Fibroblast of lung (primary cell): ENCODE data around the gene PRDM16. TPM values are rescaled to one million over a fixed set of nuclear protein-coding genes. Genes with fewer than 3 reads are reported as not detected.

Experiments
- DNase-seq, 2 donors: peaks; one replicate each; pipeline versions ENCODE4 v3.0.0 to v3.0.0-alpha.2; 2010; ENCODE audit warnings: low read depth in 2 of 2
- H2AFZ ChIP-seq: 2 replicates; pipeline ENCODE4 v1.5.1; 2012; ENCODE audit warnings: low read length, control low read depth, inconsistent platforms
- H3K27ac ChIP-seq: 2 replicates; pipeline ENCODE4 v1.5.1; 2011; ENCODE audit warnings: low read length, control low read depth; ENCODE audit not compliant: insufficient read depth
- H3K27me3 ChIP-seq: 2 replicates; pipeline ENCODE4 v1.5.1; 2011; ENCODE audit warnings: mild to moderate bottlenecking, low read length; ENCODE audit not compliant: control insufficient read depth, insufficient read depth
- H3K36me3 ChIP-seq: 2 replicates; pipeline ENCODE4 v1.5.1; 2011; ENCODE audit warnings: low read length; ENCODE audit not compliant: control insufficient read depth, insufficient read depth
- H3K4me1 ChIP-seq: 2 replicates; pipeline ENCODE4 v1.5.1; 2011; ENCODE audit warnings: low read length; ENCODE audit not compliant: control insufficient read depth, insufficient read depth; ENCODE audit errors: extremely low read depth
- H3K4me2 ChIP-seq: 2 replicates; pipeline ENCODE4 v1.5.1; 2011; ENCODE audit warnings: low read length, control low read depth; ENCODE audit not compliant: insufficient read depth; ENCODE audit errors: extremely low read depth
- H3K4me3 ChIP-seq, 4 experiments: fragments of 200-600 bp in 1 of 4; sonication (generic) in 1 of 4; replicated peaks in 1 of 4; 2 replicates each; pipeline ENCODE4 v1.5.1; 2011 to 2016; ENCODE audit warnings: low read length in 4 of 4, low read depth in 3 of 4, mild to moderate bottlenecking in 3 of 4, control low read depth in 2 of 4, inconsistent platforms in 1 of 4, mixed read lengths in 1 of 4; ENCODE audit not compliant: insufficient read depth in 1 of 4; ENCODE audit errors: control extremely low read depth in 1 of 4
- H3K79me2 ChIP-seq: 2 replicates; pipeline ENCODE4 v1.5.1; 2012; ENCODE audit warnings: mild to moderate bottlenecking, low read length, inconsistent platforms; ENCODE audit not compliant: control insufficient read depth, insufficient read depth
- H3K9ac ChIP-seq: 2 replicates; pipeline ENCODE4 v1.5.1; 2011; ENCODE audit warnings: mild to moderate bottlenecking, low read length, control low read depth; ENCODE audit not compliant: insufficient read depth
- H3K9me3 ChIP-seq: 2 replicates; pipeline ENCODE4 v1.5.1; 2012; ENCODE audit warnings: low read depth, low read length; ENCODE audit not compliant: control insufficient read depth, insufficient read depth
- H4K20me1 ChIP-seq: 2 replicates; pipeline ENCODE4 v1.5.1; 2011; ENCODE audit warnings: low read length; ENCODE audit not compliant: control insufficient read depth, insufficient read depth; ENCODE audit errors: extremely low read depth
- CTCF ChIP-seq, 2 donors: IDR thresholded peaks in 1 of 2; conservative IDR thresholded peaks in 1 of 2; 1 replicate in 1 of 2; 2 replicates in 1 of 2; pipeline ENCODE4 v1.5.1; 2011 to 2012; ENCODE audit warnings: low read length in 2 of 2, control low read depth in 1 of 2, inconsistent platforms in 1 of 2, low read depth in 1 of 2, mild to moderate bottlenecking in 1 of 2
- EZH2 ChIP-seq: IDR thresholded peaks from 2 replicates; pipeline ENCODE4 v1.5.1; 2012; ENCODE audit warnings: low read length, control low read depth, mild to moderate bottlenecking; ENCODE audit errors: missing control alignments
- polyA plus RNA-seq, 2 donors: library from polyadenylated mRNA; depleted of rRNA in 1 of 2; stranded (reverse) in 1 of 2; unstranded in 1 of 2; fragments of >200 nt; gene quantifications; 2 replicates each; pipeline ENCODE4 v1.2.1, GENCODE V29; 2011 to 2012; ENCODE audit warnings: missing spikeins in 1 of 2
- total RNA-seq: library from RNA; depleted of rRNA; stranded (reverse); fragments of >200 nt; gene quantifications from 2 replicates; pipeline ENCODE4 v1.2.1, GENCODE V29; 2014

Gene PRDM16
- total and polyA plus RNA-seq, 2 donors (not counting 1 experiment from before 2014, with no cell fraction given), result 0.30 to 1.8 TPM

GRCh38 chr1:3219005-3219790 lies 150.2 kb downstream of the PRDM16 start:
- H3K4me2 ChIP-seq, result no peak overlapping the region
- no peak overlapping the region for H2AFZ ChIP-seq
- H3K36me3 ChIP-seq, result no peaks in the 10 kb centered on the region
- no peak for TF ChIP-seq CTCF (conservative IDR thresholded peaks at IDR 0.05 in 1 of 2, IDR thresholded peaks at IDR 0.05 in 1 of 2; ENCODE audit: low read depth in 1 of 2, low read length in 2 of 2)
- no peak for TF ChIP-seq EZH2
- H3K9me3 ChIP-seq, result no peaks in the 10 kb centered on the region
- H3K27ac ChIP-seq, result no peak overlapping the region
- H3K9ac ChIP-seq, result no peak overlapping the region
- H3K79me2 ChIP-seq, result no peaks in the 10 kb centered on the region
- H3K27me3 ChIP-seq, result no peaks in the 10 kb centered on the region
- peak; percentile 1 to 86 for DNase-seq
- H3K4me3 ChIP-seq, result no peak overlapping the region
- no peaks in the 10 kb centered on the region for H4K20me1 ChIP-seq
- H3K4me1 ChIP-seq, result no peaks in the 10 kb centered on the region

GRCh38 chr1:3219791-3220467 lies 150.9 kb downstream of the PRDM16 start:
- no peak for DNase-seq
- Histone ChIP-seq H4K20me1 (no peaks in the 10 kb centered on the region), H3K9me3 (no peaks in the 10 kb centered on the region), H3K4me2 (no peak overlapping the region), H3K9ac (no peak overlapping the region), H2AFZ (no peak overlapping the region), H3K27ac (no peak overlapping the region), H3K27me3 (no peaks in the 10 kb centered on the region), H3K36me3 (no peaks in the 10 kb centered on the region), H3K79me2 (no peaks in the 10 kb centered on the region), H3K4me3 (no peak overlapping the region), H3K4me1 (no peaks in the 10 kb centered on the region)
- TF ChIP-seq CTCF (conservative IDR thresholded peaks at IDR 0.05 in 1 of 2, IDR thresholded peaks at IDR 0.05 in 1 of 2; ENCODE audit: low read depth in 1 of 2, low read length in 2 of 2) (no peak), EZH2 (no peak)

GRCh38 chr1:3221112-3222041 lies 152.4 kb downstream of the PRDM16 start:
- Histone ChIP-seq H3K27ac (no peak overlapping the region), H3K4me2 (no peak overlapping the region), H3K9ac (no peak overlapping the region), H3K4me1 (no peaks in the 10 kb centered on the region), H3K9me3 (no peaks in the 10 kb centered on the region), H3K79me2 (no peaks in the 10 kb centered on the region), H3K36me3 (no peaks in the 10 kb centered on the region), H3K4me3 (no peak overlapping the region), H2AFZ (no peak overlapping the region), H3K27me3 (no peaks in the 10 kb centered on the region), H4K20me1 (no peaks in the 10 kb centered on the region)
- TF ChIP-seq CTCF (conservative IDR thresholded peaks at IDR 0.05 in 1 of 2, IDR thresholded peaks at IDR 0.05 in 1 of 2; ENCODE audit: low read depth in 1 of 2, low read length in 2 of 2), result no peak
- TF ChIP-seq EZH2, result no peak
- DNase-seq, result no peak
